ENCODE data around the gene C8G. TPM values are rescaled to one million over a fixed set of nuclear protein-coding genes. Genes with fewer than 3 reads are reported as not detected.

C8G gene
- total RNA-seq, 1 donor from 2014 or later = 1.6 TPM

- no peak overlapping the region for H2AFZ ChIP-seq (ENCODE audit: low read depth, low read length)
These were observed 34.2 kb upstream of the C8G start for GRCh38 chr9:136910901-136911245.

DNA sequence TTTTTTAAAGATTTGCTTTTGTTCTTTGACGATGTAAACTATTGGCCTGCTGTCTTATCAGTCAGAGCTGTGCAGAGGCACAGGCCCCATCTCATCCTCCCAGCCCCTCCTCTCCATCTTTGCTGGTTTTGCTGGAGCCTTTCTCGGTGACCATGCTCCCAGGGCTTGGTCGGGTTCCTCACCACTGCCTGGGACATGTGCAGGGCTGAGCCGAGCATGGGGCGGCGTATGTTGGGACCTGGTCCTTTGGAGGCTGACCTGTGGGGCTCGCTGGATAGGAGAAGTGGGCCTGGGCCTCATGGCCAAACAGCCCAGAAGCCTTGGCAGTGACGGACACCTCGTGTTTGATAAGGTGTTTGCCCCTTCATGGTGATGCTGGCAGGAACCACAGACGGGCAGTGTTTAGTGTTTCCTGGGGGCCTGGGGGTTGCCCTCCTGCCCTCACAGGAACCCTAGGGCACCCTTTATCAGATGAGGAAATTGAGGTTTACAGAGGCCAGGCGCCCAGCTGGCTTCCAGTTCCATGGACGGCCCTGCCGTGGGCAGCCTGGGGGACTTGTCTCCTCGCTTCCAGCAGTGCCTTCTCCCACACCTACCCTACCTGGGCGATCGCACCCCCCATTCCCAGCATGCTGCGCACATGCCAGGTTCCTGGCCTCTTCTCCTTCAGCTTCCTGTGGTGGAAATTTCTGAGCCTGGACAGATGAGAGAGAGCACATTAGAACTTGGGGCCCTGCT lies 31.2 kb upstream of the C8G start:
- TF ChIP-seq, protein P1, sequence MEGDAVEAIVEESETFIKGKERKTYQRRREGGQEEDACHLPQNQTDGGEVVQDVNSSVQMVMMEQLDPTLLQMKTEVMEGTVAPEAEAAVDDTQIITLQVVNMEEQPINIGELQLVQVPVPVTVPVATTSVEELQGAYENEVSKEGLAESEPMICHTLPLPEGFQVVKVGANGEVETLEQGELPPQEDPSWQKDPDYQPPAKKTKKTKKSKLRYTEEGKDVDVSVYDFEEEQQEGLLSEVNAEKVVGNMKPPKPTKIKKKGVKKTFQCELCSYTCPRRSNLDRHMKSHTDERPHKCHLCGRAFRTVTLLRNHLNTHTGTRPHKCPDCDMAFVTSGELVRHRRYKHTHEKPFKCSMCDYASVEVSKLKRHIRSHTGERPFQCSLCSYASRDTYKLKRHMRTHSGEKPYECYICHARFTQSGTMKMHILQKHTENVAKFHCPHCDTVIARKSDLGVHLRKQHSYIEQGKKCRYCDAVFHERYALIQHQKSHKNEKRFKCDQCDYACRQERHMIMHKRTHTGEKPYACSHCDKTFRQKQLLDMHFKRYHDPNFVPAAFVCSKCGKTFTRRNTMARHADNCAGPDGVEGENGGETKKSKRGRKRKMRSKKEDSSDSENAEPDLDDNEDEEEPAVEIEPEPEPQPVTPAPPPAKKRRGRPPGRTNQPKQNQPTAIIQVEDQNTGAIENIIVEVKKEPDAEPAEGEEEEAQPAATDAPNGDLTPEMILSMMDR (IDR thresholded peaks at IDR 0.05; ENCODE audit: insufficient read depth, low read depth, low read length) = no peak
- no peak for TF ChIP-seq EZH2 (IDR thresholded peaks at IDR 0.05; ENCODE audit: insufficient read depth, low read length)
- DNase-seq (ENCODE audit: low read depth) = no peak
- Mint-ChIP-seq H3K4me1 (ENCODE audit: low read depth, unreplicated experiment) (no peaks in the 10 kb centered on the region), H3K27ac (ENCODE audit: unreplicated experiment) (no peak overlapping the region), H3K27me3 (ENCODE audit: low read depth, unreplicated experiment) (no peaks in the 10 kb centered on the region), H3K9me3 (ENCODE audit: unreplicated experiment) (no peaks in the 10 kb centered on the region), H3K4me3 (ENCODE audit: unreplicated experiment) (no peak overlapping the region), H3K36me3 (ENCODE audit: low read depth, unreplicated experiment) (peaks cover 5% of the 10 kb centered on the region)
- Histone ChIP-seq H2AFZ (ENCODE audit: low read depth, low read length) (no peak overlapping the region), H3K36me3 (ENCODE audit: insufficient read depth, low read length) (peaks cover 8% of the 10 kb centered on the region), H3K27me3 (ENCODE audit: insufficient read depth, low read length) (no peaks in the 10 kb centered on the region), H3K79me2 (ENCODE audit: insufficient read depth, low read length) (no peaks in the 10 kb centered on the region), H3K4me2 (ENCODE audit: low read length) (no peak overlapping the region), H3K4me1 (ENCODE audit: insufficient read depth, low read length) (no peaks in the 10 kb centered on the region), H3K27ac (ENCODE audit: low read depth, low read length) (no peak overlapping the region), H3K9me3 (ENCODE audit: insufficient read depth, low read depth, low read length) (no peaks in the 10 kb centered on the region), H3K4me3 (ENCODE audit: insufficient read depth, low read depth, low read length) (no peak overlapping the region), H4K20me1 (ENCODE audit: insufficient read depth, low read length) (peaks cover 3% of the 10 kb centered on the region), H3K9ac (ENCODE audit: low read length) (no peak overlapping the region)
- FAIRE-seq = no peak

More at GRCh38 chr9:136910901-136911245, 34.2 kb upstream of the C8G start:
- peaks cover 8% of the 10 kb centered on the region for H3K36me3 ChIP-seq (ENCODE audit: insufficient read depth, low read length)
- Mint-ChIP-seq H3K4me3 (ENCODE audit: unreplicated experiment) (no peak overlapping the region), H3K27ac (ENCODE audit: unreplicated experiment) (no peak overlapping the region), H3K4me1 (ENCODE audit: low read depth, unreplicated experiment) (no peaks in the 10 kb centered on the region), H3K36me3 (ENCODE audit: low read depth, unreplicated experiment) (peaks cover 2% of the 10 kb centered on the region), H3K27me3 (ENCODE audit: low read depth, unreplicated experiment) (no peaks in the 10 kb centered on the region), H3K9me3 (ENCODE audit: unreplicated experiment) (no peaks in the 10 kb centered on the region)
- TF ChIP-seq EZH2 (IDR thresholded peaks at IDR 0.05; ENCODE audit: insufficient read depth, low read length) = no peak
- TF ChIP-seq, protein P1 (IDR thresholded peaks at IDR 0.05; ENCODE audit: insufficient read depth, low read depth, low read length) = no peak
- H3K4me3 ChIP-seq (ENCODE audit: insufficient read depth, low read depth, low read length) = no peak overlapping the region
- no peak overlapping the region for H3K9ac ChIP-seq (ENCODE audit: low read length)
- no peaks in the 10 kb centered on the region for H3K27me3 ChIP-seq (ENCODE audit: insufficient read depth, low read length)
- no peaks in the 10 kb centered on the region for H3K4me1 ChIP-seq (ENCODE audit: insufficient read depth, low read length)
- H4K20me1 ChIP-seq (ENCODE audit: insufficient read depth, low read length) = no peaks in the 10 kb centered on the region
- no peaks in the 10 kb centered on the region for H3K79me2 ChIP-seq (ENCODE audit: insufficient read depth, low read length)
- no peak overlapping the region for H3K27ac ChIP-seq (ENCODE audit: low read depth, low read length)
- DNase-seq (ENCODE audit: low read depth) (no peak), FAIRE-seq (no peak)
- no peak overlapping the region for H3K4me2 ChIP-seq (ENCODE audit: low read length)
- H3K9me3 ChIP-seq (ENCODE audit: insufficient read depth, low read depth, low read length) = no peaks in the 10 kb centered on the region

DNA sequence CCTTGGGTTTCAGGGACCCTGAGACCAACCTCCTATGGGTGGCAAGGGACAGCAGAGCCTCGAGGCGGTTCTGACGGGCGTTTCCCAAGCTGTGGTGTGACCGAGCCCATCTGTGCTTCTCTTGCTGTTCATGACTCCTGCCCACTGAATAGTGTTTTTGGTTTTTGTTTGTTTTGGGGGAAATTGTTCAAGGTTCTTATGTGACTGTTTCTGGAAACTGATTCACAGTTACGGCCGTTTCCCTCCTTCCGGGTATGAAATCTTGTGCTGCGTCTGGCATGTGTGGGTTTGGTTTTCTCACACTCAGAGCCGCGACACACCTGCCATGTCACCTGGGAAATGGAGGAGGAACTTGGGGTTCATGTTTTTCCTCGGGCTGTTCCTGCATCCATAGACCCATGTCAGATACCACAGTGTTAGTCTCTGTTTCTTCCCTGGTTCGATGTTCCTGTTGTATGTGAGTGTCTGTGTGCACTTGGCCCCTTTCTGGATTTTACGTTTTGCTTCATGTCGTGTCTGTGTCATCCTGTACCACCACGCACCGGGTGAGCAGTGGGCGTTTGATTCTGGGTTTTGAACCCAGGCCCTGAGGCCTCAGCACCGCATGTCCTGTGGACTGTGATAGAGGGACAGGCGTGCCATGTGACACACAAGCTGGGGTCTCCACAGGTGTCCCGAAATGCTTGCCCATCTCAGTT lies 29.3 kb upstream of the C8G start:
- Histone ChIP-seq H3K4me3 (ENCODE audit: insufficient read depth, low read depth, low read length) (no peak overlapping the region), H3K36me3 (ENCODE audit: insufficient read depth, low read length) (peaks cover 8% of the 10 kb centered on the region), H3K4me2 (ENCODE audit: low read length) (no peak overlapping the region), H3K9ac (ENCODE audit: low read length) (no peak overlapping the region), H2AFZ (ENCODE audit: low read depth, low read length) (no peak overlapping the region), H3K27me3 (ENCODE audit: insufficient read depth, low read length) (no peaks in the 10 kb centered on the region), H4K20me1 (ENCODE audit: insufficient read depth, low read length) (peaks cover 3% of the 10 kb centered on the region), H3K9me3 (ENCODE audit: insufficient read depth, low read depth, low read length) (no peaks in the 10 kb centered on the region), H3K79me2 (ENCODE audit: insufficient read depth, low read length) (no peaks in the 10 kb centered on the region), H3K4me1 (ENCODE audit: insufficient read depth, low read length) (no peaks in the 10 kb centered on the region), H3K27ac (ENCODE audit: low read depth, low read length) (no peak overlapping the region)
- no peak for TF ChIP-seq EZH2 (IDR thresholded peaks at IDR 0.05; ENCODE audit: insufficient read depth, low read length)
- Mint-ChIP-seq H3K27ac (ENCODE audit: unreplicated experiment) (no peak overlapping the region), H3K36me3 (ENCODE audit: low read depth, unreplicated experiment) (peaks cover 10% of the 10 kb centered on the region), H3K4me1 (ENCODE audit: low read depth, unreplicated experiment) (no peaks in the 10 kb centered on the region), H3K4me3 (ENCODE audit: unreplicated experiment) (no peak overlapping the region), H3K27me3 (ENCODE audit: low read depth, unreplicated experiment) (no peaks in the 10 kb centered on the region), H3K9me3 (ENCODE audit: unreplicated experiment) (no peaks in the 10 kb centered on the region)
- no peak for FAIRE-seq
- DNase-seq (ENCODE audit: low read depth) = no peak
